ENCODE data around the gene TUBGCP6.

DNA sequence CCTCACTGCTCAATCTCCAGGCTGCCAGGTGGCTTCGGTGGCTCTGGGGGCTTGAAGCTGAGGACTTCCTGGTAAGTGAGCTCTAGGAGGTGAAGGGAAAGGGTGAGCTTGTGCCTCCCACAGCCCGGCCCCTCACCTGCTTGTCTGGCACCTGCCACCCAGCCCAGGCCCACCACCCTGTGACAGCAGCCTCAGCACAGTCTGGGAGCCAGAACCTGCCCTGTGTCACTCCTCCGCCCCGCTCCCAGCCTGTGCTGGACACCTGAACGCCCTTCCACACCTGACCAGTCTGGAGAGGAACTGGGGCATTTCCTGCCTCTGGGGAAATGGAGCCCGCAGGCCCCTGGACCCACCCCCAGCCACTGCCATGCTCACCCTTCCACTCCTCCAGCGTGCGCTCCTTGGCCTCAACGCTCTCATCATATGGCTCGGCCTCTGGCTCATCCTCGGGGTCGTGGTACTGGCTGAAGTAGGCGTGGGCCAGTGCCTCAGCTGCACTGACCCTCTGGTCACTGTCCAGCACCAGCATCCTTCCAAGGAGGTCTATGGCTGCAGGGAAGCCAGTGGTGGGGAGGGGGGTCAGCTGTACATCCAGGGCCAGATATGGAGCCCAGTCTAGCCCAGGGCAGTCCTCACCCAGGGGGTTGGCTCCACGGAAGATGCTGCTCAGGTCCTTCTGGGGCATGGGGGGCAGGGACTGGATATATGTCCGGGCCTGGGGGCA, 20.3 kb upstream of the TUBGCP6 start:
- TF ChIP-seq, protein P1, sequence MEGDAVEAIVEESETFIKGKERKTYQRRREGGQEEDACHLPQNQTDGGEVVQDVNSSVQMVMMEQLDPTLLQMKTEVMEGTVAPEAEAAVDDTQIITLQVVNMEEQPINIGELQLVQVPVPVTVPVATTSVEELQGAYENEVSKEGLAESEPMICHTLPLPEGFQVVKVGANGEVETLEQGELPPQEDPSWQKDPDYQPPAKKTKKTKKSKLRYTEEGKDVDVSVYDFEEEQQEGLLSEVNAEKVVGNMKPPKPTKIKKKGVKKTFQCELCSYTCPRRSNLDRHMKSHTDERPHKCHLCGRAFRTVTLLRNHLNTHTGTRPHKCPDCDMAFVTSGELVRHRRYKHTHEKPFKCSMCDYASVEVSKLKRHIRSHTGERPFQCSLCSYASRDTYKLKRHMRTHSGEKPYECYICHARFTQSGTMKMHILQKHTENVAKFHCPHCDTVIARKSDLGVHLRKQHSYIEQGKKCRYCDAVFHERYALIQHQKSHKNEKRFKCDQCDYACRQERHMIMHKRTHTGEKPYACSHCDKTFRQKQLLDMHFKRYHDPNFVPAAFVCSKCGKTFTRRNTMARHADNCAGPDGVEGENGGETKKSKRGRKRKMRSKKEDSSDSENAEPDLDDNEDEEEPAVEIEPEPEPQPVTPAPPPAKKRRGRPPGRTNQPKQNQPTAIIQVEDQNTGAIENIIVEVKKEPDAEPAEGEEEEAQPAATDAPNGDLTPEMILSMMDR (conservative IDR thresholded peaks at IDR 0.05; ENCODE audit: low read length) = no peak
- no peak for TF ChIP-seq EZH2phosphoT487 (IDR thresholded peaks at IDR 0.05; ENCODE audit: borderline replicate concordance)
